Measurements from ENCODE around the gene RDH11.

Gene RDH11

DNA sequence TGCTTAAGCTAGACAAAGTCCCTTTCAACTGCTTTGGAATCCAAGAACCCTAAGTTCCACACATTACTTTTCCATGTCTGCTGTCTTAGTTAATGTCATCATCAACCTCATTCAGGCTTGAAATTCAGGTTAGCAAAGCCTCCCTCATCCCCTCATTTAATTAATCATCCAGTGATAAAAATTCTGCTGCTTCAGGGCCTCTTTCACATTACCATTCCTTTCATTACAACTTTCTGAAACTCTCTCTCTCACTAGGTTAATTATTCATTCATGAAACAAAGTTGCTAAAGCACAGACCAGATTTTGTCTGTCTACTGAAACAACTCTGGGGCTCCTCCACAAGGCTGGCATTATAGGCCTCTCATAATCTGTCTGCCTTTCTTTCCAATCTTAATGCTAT, 11.7 kb downstream of the RDH11 start:
- no peak overlapping the region for H3K4me3 ChIP-seq (replicated peaks in 1 of 2; ENCODE audit: low read depth in 2 of 2, low read length in 2 of 2)
- no peak for DNase-seq (ENCODE audit: low read depth in 2 of 2)
- TF ChIP-seq, protein P1, sequence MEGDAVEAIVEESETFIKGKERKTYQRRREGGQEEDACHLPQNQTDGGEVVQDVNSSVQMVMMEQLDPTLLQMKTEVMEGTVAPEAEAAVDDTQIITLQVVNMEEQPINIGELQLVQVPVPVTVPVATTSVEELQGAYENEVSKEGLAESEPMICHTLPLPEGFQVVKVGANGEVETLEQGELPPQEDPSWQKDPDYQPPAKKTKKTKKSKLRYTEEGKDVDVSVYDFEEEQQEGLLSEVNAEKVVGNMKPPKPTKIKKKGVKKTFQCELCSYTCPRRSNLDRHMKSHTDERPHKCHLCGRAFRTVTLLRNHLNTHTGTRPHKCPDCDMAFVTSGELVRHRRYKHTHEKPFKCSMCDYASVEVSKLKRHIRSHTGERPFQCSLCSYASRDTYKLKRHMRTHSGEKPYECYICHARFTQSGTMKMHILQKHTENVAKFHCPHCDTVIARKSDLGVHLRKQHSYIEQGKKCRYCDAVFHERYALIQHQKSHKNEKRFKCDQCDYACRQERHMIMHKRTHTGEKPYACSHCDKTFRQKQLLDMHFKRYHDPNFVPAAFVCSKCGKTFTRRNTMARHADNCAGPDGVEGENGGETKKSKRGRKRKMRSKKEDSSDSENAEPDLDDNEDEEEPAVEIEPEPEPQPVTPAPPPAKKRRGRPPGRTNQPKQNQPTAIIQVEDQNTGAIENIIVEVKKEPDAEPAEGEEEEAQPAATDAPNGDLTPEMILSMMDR (IDR thresholded peaks at IDR 0.05; ENCODE audit: low read depth, low read length): no peak

DNA sequence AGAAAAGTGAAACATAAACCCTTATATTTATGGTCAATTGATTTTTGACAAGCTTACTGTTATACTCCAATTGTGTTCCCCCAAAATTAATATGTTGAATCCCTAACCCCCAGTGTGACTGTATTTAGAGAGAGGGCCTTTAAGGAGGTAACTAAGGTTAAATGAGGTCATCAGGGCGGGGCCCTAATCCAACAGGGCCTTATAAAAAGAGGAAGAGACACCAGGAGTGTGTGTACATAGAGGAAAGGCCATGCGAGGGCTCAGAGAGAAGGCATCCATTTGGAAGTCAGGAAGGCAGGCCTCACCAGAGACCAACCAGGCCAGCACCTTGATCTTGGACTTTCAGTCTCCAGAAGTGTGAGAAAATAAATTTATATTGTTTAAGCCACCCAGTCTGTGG, 14.6 kb downstream of the RDH11 start:
- H3K4me3 ChIP-seq (replicated peaks in 1 of 2; ENCODE audit: low read depth in 2 of 2, low read length in 2 of 2): no peak overlapping the region
- DNase-seq (ENCODE audit: low read depth in 2 of 2): no peak
- TF ChIP-seq, protein P1 (IDR thresholded peaks at IDR 0.05; ENCODE audit: low read depth, low read length): no peak

GRCh38 chr14:67680121-67680602, 15.4 kb downstream of the RDH11 start:
- peak; percentile 88 to 89 for DNase-seq (ENCODE audit: low read depth in 2 of 2)

DNA sequence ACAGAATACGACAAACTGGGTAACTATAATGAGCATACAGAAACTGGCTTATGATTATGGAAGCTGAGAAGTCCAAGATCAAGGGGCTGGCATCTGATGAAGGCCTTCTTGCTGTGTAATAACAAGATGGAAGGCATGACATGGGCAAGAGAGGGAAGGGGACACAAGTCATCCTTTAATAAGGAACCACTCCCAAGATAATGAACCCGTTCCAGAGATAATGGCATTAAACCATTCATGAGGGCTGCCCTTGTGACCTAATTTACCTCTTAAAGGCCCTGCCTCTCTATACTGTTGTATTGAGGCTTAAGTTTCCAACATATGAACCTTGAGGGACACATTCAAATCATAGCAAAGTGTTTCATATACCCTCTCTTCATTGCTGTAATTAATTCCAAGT, 16.6 kb downstream of the RDH11 start:
- H3K4me3 ChIP-seq (replicated peaks in 1 of 2; ENCODE audit: low read depth in 2 of 2, low read length in 2 of 2): no peak overlapping the region
- DNase-seq (ENCODE audit: low read depth in 2 of 2): no peak
- TF ChIP-seq, protein P1 (IDR thresholded peaks at IDR 0.05; ENCODE audit: low read depth, low read length): no peak

More at GRCh38 chr14:67680121-67680602, 15.4 kb downstream of the RDH11 start:
- TF ChIP-seq, protein P1 (IDR thresholded peaks at IDR 0.05; ENCODE audit: low read depth, low read length): no peak
- H3K4me3 ChIP-seq (replicated peaks in 1 of 2; ENCODE audit: low read depth in 2 of 2, low read length in 2 of 2): no peak overlapping the region

- peak overlapping the region; percentile 80 to 89 for H3K4me3 ChIP-seq (replicated peaks in 1 of 2; ENCODE audit: low read depth in 2 of 2, low read length in 2 of 2)
- no peak for DNase-seq (ENCODE audit: low read depth in 2 of 2)
- TF ChIP-seq, protein P1 (IDR thresholded peaks at IDR 0.05; ENCODE audit: low read depth, low read length): no peak
Observed at GRCh38 chr14:67675219-67675582, 20.4 kb downstream of the RDH11 start.

DNA sequence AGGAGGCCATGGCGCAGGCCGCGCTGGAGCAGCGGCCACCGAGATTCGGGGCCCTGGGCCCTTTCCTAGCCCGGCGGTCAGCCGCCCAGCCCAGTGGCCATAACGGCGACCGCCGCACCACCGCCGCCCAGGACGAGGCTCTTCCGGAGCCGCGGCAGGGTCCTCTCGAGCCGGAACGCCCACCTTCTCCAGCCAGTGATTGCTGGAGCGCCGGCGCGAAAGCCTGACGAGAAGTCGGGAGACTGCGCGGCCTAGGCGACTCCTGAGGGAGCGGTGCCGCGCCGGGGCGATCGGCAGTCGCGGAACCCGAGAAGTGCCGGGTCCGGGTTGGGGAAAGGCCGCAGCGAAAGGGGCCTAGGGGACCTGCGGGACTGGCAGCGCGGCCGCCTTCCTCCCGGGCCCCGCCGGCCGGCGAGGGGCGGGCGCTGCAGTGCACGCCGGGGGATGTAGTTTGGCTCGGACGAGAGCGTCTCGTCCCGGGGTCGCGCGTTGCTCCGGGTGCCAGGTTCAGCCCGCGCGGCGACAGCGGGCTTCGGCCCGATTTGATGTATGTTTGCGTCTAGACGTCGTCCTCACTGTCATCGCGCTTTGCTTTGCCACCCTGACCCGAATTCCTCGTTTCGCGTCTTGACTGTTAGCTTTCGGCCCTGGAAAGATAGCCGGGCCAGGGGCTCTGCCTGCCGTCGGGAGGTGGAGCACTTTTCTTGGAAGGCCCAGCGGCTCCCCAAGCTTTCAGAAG, 20.9 kb downstream of the RDH11 start, which contains the start of gene VTI1B:
TSS of gene VTI1B (minus strand) at position 153 of the 739 bp plus-strand sequence. CDS start at position 10, 143 bp downstream.
- DNase-seq (ENCODE audit: low read depth in 2 of 2): peak; percentile 75 to 78
- TF ChIP-seq, protein P1 (IDR thresholded peaks at IDR 0.05; ENCODE audit: low read depth, low read length): peak; percentile 2
- peak within 1 kb of the TSS; percentile 80 to 89 for H3K4me3 ChIP-seq (replicated peaks in 1 of 2; ENCODE audit: low read depth in 2 of 2, low read length in 2 of 2)

Measured in cardiac fibroblast (primary cell).